ENCODE results near the gene FOXE1. TPM values are rescaled to one million over a fixed set of nuclear protein-coding genes. Genes with fewer than 3 reads are reported as not detected.

The FOXE1 gene
- polyA plus RNA-seq, 1 donor: not detected

DNA sequence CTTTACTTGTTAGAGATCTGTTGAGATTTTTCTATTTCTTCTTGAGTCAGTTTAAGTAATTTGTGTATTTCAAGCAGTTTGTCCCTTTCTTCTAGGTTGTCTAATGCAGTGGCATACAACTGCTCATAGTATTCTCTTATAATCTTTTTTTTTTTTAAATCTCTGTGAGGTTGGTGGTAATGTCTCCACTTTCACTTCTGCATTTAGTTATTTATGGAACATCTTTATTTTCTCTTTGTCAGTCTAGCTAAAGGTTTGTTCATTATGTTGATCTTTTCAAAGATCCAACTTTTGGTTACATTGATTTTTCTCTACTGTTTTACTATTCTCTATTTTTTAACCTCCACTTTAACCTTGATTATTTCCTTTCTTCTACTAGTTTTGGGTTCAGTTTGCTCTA is 13.8 kb downstream of the FOXE1 start:
- no peak for DNase-seq

DNA sequence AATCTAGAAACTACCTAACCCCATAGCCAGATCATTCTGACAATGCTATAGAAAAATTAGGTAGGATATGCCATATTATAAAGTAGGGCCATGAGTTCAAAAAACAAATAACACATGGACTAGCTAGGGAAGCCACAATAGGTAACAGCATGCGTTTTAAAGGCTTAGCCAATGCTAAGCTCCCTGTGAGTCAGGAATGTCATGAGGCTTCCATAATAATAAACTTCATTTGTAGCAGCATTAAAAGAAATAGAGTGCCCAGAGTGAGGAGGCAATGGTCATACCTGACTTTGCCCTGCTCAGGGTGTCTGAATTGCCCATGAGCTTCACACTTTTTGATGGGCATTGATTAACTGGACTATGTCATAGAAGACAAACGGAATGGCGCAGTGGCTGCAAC is 15.8 kb downstream of the FOXE1 start:
- no peak for DNase-seq

DNA sequence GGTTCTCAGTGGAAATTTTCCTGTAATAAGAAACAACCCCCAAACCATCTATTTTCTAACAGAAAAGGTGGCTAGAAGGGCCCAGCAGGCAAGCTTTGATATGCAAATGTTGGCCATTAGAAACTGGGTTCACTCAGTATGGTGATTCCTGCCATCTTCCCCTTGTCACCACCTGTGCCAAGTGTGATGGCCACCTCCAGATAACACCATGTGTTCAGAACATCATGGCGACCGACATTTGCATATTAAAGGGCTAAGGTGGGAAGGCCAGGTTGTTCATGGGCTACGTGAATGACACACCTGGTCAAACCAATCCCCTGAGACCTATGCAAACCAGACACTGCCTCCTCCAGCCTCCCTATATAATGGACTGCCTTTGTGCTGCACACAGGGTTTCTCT is 20.4 kb downstream of the FOXE1 start:
- DNase-seq: no peak

DNA sequence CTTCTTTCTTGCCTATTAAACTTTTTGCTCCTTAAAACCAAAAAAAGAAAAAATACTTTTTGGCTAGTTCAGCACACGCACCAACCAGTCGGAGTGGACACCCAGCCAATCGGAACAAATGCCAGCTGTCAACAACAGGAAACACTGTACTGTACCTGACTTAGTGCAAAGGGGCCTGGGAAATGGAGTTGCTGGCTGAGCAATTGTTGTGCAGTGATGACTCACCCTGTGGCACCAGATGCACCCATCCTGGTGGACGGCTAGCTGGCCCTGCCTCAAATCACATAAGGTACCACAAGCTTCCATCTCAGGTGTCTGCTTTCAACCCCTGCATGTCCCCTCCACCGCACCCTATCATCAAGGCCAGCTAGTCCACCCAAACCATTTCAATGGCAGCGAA is 20.9 kb downstream of the FOXE1 start:
- no peak for DNase-seq

DNA sequence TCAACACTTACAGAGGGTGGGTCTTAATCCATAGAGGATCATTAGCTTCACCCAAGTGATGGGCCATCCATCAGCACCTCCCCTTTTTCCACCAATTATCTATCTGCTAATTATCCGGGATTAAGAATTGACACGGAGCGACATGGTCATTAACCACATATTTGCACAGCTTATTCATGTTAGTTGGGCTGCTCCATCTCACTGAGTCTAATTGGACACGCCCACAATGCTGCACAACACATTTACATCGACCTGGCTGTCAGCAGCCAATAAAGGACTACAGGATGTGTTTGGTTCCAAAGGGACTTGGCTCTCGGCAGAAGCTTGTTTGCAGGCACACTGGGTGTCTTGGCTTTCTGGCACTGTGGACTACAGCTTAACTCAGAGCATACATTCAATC is 21.6 kb downstream of the FOXE1 start:
- no peak for DNase-seq

DNA sequence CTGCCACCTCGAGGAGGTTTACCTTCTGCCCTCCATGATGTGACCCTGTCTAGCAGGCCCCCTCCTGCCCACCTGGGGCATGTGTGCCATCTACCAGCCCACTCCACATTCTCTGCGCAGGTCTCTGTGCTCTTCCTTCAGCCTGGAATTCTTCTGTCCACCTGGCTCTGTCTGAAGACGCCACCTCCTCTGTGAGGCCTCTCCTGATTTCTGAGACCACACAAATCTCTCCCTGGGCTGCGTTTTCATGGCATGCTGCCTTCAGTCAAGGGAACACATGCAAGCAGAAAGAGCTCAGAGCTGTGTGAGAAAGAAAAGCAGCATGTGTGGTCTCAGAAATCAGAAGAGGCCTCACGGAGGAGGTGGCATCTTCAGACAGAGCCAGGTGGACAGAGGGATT is 22.1 kb downstream of the FOXE1 start:
- no peak for DNase-seq

DNA sequence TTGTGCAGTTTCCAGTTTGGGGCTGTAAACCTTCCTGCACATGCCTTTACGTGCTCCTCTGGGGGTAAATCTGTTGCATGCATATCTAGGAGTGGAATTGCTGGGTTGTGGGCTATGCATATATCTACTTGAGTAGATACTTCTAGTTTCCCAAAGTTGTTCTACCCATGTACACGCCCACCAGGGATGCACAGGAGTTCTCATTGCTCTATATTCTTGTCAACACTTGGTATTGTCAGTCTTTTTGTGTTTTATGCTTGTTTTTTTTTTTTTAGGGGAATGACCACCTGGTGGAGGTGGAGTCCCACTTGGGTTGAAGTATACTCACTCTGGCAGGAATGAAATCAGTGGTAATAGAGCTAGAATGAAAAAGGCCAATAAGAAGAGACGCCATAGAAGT is 23.0 kb downstream of the FOXE1 start:
- DNase-seq: no peak

DNA sequence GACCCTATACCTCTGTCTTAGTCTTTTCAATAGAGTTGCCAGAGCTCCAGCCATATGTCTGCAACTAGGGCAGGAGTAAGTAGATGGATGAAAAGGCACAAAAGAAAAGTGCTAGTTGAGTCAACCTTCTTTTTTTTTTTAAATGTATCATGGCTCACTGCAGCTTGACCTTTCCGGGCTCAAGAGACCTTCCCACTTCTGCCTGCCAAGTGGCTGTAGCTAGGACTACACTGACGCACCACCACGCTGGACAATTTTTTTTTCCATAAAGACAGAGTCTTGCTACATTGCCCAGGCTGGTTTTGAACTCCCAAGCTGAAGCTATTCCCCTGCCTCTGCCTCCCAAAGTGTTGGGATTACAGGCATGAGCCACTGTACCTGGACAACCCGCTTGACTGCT is 27.3 kb downstream of the FOXE1 start:
- no peak for DNase-seq

DNA sequence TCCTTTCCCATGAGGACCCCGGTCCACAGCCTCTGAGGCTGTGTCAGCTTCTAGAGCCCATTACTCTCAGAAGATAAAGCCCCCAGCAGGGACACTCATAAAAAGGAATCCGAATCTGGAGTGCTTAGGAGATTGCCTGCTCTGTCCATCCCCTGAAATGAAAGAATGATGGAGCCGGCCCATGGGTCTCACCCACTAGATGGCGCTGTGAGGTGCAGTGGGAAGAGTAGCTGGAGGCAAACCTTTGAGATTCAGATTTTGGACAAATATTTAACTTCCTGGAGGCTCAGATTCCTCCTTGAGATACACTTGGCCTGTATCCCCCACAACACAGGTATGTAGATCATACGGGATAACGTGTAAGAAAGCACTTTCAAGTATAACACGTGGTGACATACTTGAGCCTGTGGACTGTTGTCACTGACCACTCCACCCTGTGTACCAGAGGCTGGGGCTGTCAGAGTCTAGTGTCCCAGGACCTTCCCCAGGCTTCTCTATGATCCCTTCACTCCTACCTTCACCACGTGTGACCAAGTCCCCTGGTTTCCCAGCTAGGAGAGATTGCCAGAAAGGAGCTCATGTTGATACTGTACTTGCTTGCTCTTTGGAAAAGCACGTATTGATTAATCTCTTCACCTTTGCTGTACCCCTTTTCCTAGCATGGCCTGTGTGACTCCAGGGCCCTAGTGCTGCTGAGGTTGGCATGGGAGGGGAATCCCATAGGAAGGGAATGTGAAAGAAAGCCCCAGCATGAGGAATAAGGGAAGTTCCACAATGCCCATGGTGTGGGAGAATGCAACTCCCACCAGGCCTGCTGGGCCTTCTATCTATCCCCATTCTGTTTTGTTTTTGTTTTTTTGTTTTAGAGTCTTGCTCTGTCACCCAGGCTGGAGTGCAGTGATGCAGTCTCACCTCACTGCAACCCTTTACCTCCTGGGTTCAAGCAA is 37.2 kb downstream of the FOXE1 start:
- DNase-seq: no peak

DNA sequence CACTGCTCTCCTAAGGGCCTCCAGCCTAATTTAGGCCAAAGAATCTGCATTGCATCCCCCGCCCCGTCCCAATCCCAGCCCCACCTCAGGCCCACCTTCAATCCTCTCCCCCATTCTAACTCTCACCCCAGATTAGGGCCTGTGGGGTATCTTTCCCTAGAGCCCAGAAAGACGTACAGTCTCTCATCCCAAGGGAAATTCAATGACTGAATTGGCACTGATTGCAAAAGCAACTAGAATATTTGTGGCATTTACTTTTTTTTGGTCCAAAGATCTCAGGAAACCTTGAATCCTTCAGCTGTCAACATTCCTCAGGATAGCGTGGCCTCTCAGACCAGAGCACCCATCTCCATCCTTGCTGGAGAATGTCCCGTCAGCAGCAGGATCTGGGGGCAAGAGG is 38.7 kb downstream of the FOXE1 start:
- no peak for DNase-seq

DNA sequence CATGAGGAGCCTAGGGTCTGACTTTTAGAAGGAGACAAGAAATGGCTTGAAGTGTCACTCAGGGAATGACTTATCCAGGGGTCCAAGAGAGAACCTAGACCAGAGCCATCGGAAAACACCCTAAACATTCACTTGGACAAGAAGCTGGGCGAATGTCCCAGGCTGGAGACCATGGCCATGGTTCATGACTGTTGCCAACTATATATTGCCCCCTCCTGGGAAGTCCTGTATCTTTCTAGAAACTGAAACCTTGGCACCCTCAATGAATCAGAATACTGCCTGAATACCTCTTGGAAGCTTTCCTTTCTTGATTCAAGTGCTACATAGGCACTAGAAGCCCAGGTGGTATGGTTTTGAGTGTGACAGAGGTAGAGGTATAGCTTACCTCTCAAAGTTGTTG is 39.4 kb downstream of the FOXE1 start:
- no peak for DNase-seq

DNA sequence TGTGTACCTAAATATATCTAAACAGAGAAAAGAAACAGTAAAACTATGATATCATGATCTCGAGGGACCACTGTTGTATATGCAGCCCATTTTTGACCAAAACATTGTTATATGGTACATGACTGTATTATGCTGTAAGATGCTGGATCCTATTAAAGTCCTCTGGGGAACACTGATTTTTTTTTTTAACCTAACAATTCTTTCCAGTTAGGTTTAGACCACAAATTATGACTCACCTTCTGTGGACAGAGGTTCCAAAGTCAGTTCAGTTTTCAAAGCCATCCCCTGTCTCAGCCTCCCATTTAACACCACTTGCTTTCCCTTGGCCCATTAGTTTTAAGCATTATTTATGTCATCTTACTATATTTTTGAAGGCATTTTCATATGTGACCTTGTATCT is 42.2 kb downstream of the FOXE1 start:
- DNase-seq: no peak

DNA sequence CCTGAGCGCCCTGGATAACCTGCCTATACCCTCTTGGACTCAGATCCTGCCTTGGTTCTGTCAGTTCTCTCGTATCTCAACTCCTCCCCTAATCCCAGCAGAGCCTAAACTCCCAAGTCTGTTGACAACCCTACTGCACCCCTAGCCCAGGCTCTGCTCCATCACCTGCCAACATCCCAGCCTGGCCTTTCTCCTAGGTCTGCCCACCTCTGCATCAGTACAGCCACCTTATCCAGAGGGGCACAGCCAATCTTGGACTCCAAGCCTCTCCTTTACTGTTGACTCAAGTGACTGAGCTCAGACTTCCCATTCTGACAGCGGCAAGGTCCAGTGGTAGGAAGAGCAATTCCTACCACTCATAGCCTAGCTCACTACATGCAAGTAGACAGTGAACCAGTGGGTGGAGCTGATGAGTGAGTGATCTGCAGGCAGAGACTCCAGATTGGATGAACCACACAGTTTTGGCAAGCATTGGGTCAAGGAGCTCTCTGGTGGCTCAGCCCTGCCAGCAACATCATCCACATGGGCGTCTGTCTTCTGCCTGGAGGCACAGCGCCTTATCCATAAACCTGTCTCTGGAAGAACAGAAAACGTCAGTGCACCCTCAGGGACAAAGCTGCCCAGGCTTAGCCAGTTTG is 42.8 kb downstream of the FOXE1 start:
- no peak for DNase-seq

DNA sequence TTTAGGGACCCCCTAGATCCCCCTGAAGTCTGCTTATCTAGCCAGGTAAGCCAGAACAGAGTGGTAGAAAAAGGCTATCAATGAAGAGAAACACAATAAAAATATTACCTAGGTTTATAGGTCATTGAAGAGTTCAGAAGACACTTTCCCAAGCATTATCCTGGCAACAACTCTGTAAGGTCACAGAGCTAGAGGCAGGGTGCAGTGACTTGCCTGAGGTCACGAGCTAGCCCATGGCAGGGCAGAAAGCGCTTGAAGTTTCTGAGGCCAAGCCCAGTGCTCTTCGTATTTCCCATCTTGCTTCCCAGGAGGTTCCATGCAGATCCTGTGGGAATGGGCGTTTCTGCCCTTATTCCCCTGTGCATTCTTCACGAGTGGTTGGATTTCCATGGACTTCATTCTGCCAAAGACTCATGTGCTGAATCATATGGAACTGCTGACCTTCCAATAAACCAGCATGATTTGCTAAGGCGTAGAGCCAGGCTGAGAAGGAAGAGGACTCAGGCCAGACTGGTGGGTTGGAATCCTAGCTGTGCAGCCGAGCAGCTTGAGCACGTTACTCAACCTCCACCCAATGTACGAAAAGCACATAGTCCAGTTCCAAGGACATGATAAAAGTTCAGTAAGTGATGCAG is 47.2 kb downstream of the FOXE1 start:
- no peak for DNase-seq

DNA sequence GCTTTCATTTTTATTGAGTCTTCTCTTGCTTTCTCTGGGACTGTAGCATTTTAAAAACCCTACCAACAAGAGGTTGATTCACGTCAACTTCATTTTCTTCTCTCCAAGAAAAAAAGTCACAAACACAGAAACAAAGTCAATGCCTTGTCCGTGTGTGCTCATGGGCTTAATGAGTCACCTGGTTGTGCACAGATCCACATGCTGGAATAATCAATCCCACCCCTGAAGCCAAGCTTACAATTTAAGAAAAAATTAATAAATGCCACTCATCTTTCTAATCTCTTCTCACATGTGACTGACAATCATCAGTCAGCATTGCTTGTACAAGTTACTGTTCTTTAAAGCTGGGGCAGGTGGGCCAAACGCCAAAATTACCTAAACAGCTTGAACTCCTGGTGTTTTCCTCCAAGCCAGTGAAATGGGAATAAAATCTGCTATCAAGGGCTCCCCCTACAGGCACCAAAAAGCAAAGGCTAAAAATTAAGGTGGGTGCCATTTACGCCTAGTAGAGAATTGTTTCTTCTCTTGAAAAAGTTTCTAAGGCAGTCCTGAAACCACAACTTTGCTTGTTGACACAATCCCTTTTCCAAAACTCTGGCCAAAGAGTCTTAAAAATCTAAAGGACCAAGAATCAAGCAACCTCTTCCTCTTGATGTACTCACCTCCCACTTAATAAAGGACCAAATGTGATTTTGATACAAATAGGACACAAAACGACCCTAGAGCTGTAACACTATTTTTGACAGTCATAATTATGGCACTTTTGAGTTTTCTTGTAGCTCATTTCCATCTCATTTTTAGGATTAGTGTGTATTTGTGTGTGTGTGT is 47.9 kb downstream of the FOXE1 start:
- no peak for DNase-seq

DNA sequence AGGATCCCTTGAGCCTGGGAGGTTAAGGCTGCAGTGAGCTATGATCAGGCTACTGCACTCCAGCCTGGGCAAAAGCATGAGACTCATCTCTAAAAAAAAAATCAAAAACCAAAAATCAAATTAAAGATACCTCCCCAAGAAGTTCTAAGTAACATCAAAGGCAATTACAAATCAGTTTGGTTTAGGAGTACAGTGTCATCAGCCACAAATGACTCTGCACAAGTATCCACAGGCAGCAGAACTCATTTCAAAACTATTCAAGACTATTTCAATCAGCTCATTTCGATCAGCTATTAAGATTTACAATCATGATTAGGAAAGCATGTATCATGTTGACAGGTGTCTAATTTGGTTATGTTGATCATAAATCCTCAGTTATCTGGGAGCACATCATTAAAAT is 50.2 kb downstream of the FOXE1 start:
- DNase-seq: no peak

DNA sequence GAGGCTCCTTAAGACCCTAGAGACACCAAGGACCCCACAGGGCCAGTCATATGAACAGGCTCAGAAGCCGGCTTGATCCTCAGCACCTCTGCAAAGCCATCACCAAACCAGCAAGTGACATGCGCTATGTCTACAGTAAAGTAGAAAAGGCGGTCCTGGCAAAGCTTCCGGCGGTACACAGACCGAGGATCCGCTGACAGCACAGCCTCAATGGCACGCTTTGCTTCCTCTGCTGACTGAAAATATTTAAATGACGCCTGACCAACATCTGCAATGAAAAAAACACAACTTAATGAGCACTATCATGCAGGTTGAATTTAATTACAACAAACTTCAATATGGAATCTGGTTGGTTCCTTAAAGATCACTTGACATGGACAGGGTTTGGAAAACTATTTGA is 51.7 kb downstream of the FOXE1 start:
- no peak for DNase-seq

DNA sequence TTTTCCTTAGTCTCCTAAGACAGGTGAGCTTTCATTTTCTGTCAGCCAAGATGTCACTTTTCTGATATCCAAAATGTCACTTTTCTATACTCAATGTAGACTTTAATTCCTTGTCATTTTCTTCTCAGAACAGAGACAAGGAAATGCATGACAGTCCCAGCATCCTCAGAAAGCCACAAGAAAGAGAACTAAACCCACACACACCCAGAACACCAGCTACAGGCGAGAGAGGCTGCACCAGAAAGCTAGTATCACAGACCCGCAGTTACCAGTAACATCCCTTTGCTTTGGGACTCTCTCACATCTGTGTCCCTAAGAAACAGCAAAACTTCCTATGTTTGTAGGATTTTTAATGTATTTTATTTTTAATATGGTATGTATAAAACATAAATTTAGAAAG is 52.2 kb downstream of the FOXE1 start:
- DNase-seq: no peak
